Keratinocyte (primary cell): ENCODE results near the gene BANP. TPM values are rescaled to one million over a fixed set of nuclear protein-coding genes. Genes with fewer than 3 reads are reported as not detected.

Source experiments
- DNase-seq: peaks from one replicate; pipeline ENCODE4 v3.0.0-alpha.2; 2011; ENCODE audit warnings: low read depth, missing footprints, low spot score
- FAIRE-seq: peaks from 2 replicates; lab custom pipeline; 2011; peaks lifted over from hg19 to GRCh38; lab: Jason Lieb, UNC
- H2AFZ ChIP-seq: 2 replicates; pipeline ENCODE4 v1.6.0; 2012; ENCODE audit warnings: low read length, control low read depth, inconsistent platforms; ENCODE audit not compliant: control insufficient read depth
- H3K27ac ChIP-seq: 2 replicates; pipeline ENCODE4 v1.5.1; 2011; ENCODE audit warnings: low read length; ENCODE audit not compliant: control insufficient read depth, insufficient read depth
- H3K27me3 ChIP-seq: 3 replicates; pipeline ENCODE4 v1.6.0; 2011; ENCODE audit warnings: low read length; ENCODE audit not compliant: control insufficient read depth, insufficient read depth; ENCODE audit errors: extremely low read depth
- H3K36me3 ChIP-seq, 2 experiments: 2 replicates in 1 of 2; 3 replicates in 1 of 2; pipeline ENCODE4 v1.5.1; 2011; ENCODE audit warnings: low read length in 2 of 2, mild to moderate bottlenecking in 1 of 2; ENCODE audit not compliant: control insufficient read depth in 2 of 2, insufficient read depth in 2 of 2; ENCODE audit errors: extremely low read depth in 1 of 2
- H3K4me1 ChIP-seq: 3 replicates; pipeline ENCODE4 v1.5.1; 2011; ENCODE audit warnings: low read length; ENCODE audit not compliant: control insufficient read depth, insufficient read depth; ENCODE audit errors: extremely low read depth
- H3K4me2 ChIP-seq: 3 replicates; pipeline ENCODE4 v1.6.0; 2011; ENCODE audit warnings: low read depth, low read length; ENCODE audit not compliant: control insufficient read depth, insufficient read depth; ENCODE audit errors: extremely low read depth
- H3K4me3 ChIP-seq, 3 experiments: fragments of 200-600 bp in 1 of 3; sonication (generic) in 1 of 3; 2 replicates in 2 of 3; 3 replicates in 1 of 3; pipeline ENCODE4 v1.5.1; 2011 to 2016; ENCODE audit warnings: low read length in 3 of 3, mild to moderate bottlenecking in 3 of 3, control low read depth in 2 of 3, inconsistent platforms in 1 of 3, low read depth in 1 of 3, mixed read lengths in 1 of 3, mixed run types in 1 of 3, moderate library complexity in 1 of 3; ENCODE audit not compliant: control insufficient read depth in 2 of 3, insufficient read depth in 2 of 3; ENCODE audit errors: extremely low read depth in 1 of 3
- H3K79me2 ChIP-seq: 2 replicates; pipeline ENCODE4 v1.6.0; 2012; ENCODE audit warnings: low read length; ENCODE audit not compliant: control insufficient read depth, insufficient read depth
- H3K9ac ChIP-seq: 3 replicates; pipeline ENCODE4 v1.6.0; 2011; ENCODE audit warnings: low read length; ENCODE audit not compliant: control insufficient read depth, insufficient read depth; ENCODE audit errors: extremely low read depth
- H3K9me1 ChIP-seq: 3 replicates; pipeline ENCODE4 v1.6.0; 2011; ENCODE audit warnings: low read length; ENCODE audit not compliant: control insufficient read depth, insufficient read depth; ENCODE audit errors: extremely low read depth
- H3K9me3 ChIP-seq: 2 replicates; pipeline ENCODE4 v1.5.1; 2012; ENCODE audit warnings: low read depth, low read length; ENCODE audit not compliant: control insufficient read depth
- H4K20me1 ChIP-seq: 3 replicates; pipeline ENCODE4 v1.6.0; 2011; ENCODE audit warnings: low read length; ENCODE audit not compliant: control insufficient read depth, insufficient read depth; ENCODE audit errors: extremely low read depth
- CTCF ChIP-seq, 3 experiments: IDR thresholded peaks in 1 of 3; conservative IDR thresholded peaks in 1 of 3; optimal IDR thresholded peaks in 1 of 3; 2 replicates in 2 of 3; 3 replicates in 1 of 3; pipeline versions ENCODE3 to v1.5.1; 2011; ENCODE audit warnings: low read length in 3 of 3, mild to moderate bottlenecking in 3 of 3, moderate library complexity in 2 of 3, control low read depth in 1 of 3, inconsistent platforms in 1 of 3; ENCODE audit not compliant: insufficient read depth in 2 of 3; ENCODE audit errors: extremely low read depth in 1 of 3
- EZH2 ChIP-seq: IDR thresholded peaks from one replicate; pipeline ENCODE4 v1.6.1; 2012; ENCODE audit warnings: inconsistent platforms, mild to moderate bottlenecking, low read length, moderate library complexity
- dilution Hi-C: fragments of 300-500 bp; cut with MboI; formaldehyde crosslinking; loops from one replicate; pipeline ENCODE4 v1.7.0; 2020; ENCODE audit warnings: low sequenced_read_pairs; ENCODE audit not compliant: extremely low pct_ligation_motif_present
- polyA plus RNA-seq, 5 experiments: library from polyadenylated mRNA; depleted of rRNA in 3 of 5; stranded (reverse) in 3 of 5; stranded (forward) in 1 of 5; unstranded in 1 of 5; fragments of >200 nt; gene quantifications; 1 replicate in 1 of 5; 2 replicates in 3 of 5; 3 replicates in 1 of 5; pipeline versions ENCODE4 v1.2.1 to v1.2.3, GENCODE V29; 2011 to 2012; ENCODE audit warnings: missing spikeins in 2 of 5, low read depth in 1 of 5, low replicate concordance in 1 of 5

The BANP gene
- polyA plus RNA-seq, 1 donor (not counting 4 experiments of a cell fraction or from before 2014, with no cell fraction given) = 10.8 TPM

DNA sequence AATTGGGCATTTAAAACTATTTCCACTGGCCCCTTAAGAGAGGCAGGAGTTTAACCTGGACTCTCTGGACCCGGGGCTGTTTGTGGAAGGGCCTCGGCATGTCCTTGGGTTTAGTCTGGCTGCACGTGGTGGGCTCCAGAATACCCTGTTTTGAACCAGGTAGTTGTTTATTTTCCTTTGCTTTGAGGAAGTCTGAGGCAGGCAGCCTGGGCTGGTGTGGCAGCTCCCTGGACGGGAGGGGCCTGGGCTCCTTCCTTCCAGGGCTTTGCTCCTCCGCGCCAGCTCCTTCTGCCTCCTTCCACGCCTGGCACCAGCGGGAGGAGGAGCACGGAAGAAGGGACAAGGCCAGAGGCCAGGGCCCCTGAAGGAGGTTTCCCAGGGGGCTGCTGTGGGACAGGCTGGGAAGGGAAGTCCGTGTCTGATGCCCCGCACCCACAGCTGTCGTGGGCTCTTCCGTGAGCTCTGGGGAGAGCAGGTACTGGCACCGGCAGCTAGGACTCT, 15.5 kb downstream of the BANP start:
- Histone ChIP-seq H3K79me2 (peaks cover 78% of the 10 kb centered on the region), H3K27me3 (no peaks in the 10 kb centered on the region), H4K20me1 (no peaks in the 10 kb centered on the region), H3K27ac (peak overlapping the region; percentile 5), H3K9me3 (peaks cover 5% of the 10 kb centered on the region), H3K9ac (peak overlapping the region; percentile 51), H3K4me2 (peak overlapping the region; percentile 49), H3K4me3 (peak overlapping the region in 1 of 3 experiments; percentile 4), H2AFZ (peak overlapping the region; percentile 43), H3K9me1 (no peaks in the 10 kb centered on the region), H3K4me1 (peaks cover 24% of the 10 kb centered on the region), H3K36me3 (peaks cover 0 to 1% of the 10 kb centered on the region in 2 experiments)
- dilution Hi-C loops = no loop called here
- FAIRE-seq (no peak), DNase-seq (no peak)
- TF ChIP-seq CTCF (optimal IDR thresholded peaks at IDR 0.05 in 1 of 3, IDR thresholded peaks at IDR 0.05 in 1 of 3, conservative IDR thresholded peaks at IDR 0.05 in 1 of 3; ENCODE audit: extremely low read depth in 1 of 3, insufficient read depth in 2 of 3, low read length in 3 of 3) (no peak), EZH2 (no peak)

DNA sequence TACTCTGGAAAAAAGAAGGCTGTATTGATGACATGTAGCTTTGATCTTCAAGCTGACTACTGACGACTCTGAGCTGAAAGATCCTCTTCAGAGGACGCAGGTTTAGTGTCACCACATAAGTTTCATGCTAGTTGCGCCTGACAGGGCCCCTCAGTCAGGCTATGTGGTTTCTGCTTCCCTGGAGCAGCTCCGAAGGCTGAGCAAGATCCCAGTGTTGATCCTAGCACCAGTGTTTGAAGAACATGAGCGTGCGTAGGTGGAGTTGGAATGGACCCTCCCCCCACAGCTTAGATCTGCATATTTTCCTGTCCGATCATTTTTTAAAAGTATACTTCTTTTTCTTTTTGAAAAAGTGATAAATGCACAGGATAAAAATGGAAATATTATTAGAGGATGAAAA, 17.3 kb downstream of the BANP start:
- Histone ChIP-seq H3K4me3 (no peak overlapping the region), H3K79me2 (peaks cover 78% of the 10 kb centered on the region), H3K9ac (no peak overlapping the region), H4K20me1 (no peaks in the 10 kb centered on the region), H3K4me2 (no peak overlapping the region), H3K4me1 (peaks cover 16% of the 10 kb centered on the region), H3K9me1 (no peaks in the 10 kb centered on the region), H3K27ac (no peak overlapping the region), H3K27me3 (no peaks in the 10 kb centered on the region), H2AFZ (no peak overlapping the region), H3K36me3 (peaks cover 0 to 1% of the 10 kb centered on the region in 2 experiments), H3K9me3 (peaks cover 10% of the 10 kb centered on the region)
- DNase-seq (no peak), FAIRE-seq (no peak)
- no peak for TF ChIP-seq CTCF (optimal IDR thresholded peaks at IDR 0.05 in 1 of 3, IDR thresholded peaks at IDR 0.05 in 1 of 3, conservative IDR thresholded peaks at IDR 0.05 in 1 of 3; ENCODE audit: extremely low read depth in 1 of 3, insufficient read depth in 2 of 3, low read length in 3 of 3)
- no peak for TF ChIP-seq EZH2
- dilution Hi-C loops = no loop called here
